Bone marrow (tissue), 2 donors: ENCODE measurements around the gene MRRF.
"Not testable (repeated sequence)": the region's sequence is repeated elsewhere in the genome, so short reads cannot be mapped to it uniquely, and the experiment has no call there.

Experiments
- DNase-seq, 2 donors: peaks; one replicate each; lab custom pipeline; 2025; lab: John Stamatoyannopoulos, UW

Gene MRRF

DNA sequence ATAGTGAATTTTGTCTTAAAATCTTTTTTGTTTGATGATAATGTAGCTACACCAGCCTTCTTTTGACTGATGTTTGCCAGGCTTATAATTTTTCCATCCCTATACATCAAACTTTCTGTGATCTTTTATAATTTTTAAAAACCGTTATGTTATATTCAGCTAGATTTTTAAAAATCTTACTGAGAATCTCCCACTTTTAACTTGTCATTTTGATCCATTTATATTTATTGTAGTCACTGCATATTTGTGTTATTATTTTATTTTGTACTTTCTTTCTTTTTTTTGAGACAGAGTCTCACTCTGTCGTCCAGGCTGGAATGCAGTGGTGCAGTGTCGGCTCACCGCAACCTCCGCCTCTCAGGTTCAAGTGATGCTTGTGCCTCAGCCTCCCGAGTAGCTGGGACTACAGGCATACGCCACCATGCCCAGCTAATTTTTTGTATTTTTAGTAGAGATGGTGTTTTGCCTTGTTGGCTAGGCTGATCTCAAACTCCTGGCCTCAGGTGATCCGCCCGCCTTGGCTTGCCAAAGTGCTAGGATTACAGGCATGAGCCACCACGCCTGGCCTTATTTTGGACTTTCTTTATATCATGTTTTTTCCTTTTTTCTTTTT, 12.7 kb downstream of the MRRF start:
- no peak for DNase-seq

DNA sequence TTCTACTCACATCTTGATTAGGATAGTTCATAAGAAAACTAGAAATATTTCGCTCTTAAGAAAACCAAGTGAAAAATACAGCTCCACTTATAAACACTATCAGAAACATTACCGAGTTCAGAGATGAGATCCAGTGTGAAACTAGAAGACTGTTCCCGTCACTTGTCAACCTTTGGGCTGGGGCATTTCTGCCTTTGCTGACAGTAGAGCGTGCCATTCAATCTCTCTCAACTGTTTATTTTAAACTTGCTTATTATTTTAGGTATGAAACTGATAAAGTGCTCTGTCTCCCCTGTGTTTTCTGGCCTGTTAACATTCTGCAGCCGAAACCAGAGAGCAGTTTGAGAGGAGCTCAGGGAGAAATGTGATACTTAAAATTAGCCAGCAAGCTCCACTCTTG, 16.7 kb downstream of the MRRF start:
- no peak for DNase-seq

DNA sequence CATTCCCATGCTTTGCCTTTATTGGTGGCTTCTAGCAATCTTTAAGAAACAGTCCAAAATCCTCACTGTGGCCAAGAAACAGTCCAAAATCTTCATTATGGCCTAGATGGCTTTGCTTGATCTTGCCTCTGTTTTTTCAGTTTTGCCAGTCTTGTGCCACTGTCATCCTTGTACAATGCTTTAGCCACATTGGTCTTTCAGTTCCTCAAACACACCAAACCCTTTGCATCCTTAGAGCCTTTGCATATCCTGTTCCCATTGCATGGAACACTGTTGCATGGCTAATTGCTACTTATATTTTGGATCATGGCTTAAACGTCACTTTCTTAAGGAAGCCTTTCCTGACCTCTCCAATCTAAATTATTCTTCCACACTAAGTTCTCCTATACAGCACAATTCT, 22.1 kb downstream of the MRRF start:
- no peak for DNase-seq

DNA sequence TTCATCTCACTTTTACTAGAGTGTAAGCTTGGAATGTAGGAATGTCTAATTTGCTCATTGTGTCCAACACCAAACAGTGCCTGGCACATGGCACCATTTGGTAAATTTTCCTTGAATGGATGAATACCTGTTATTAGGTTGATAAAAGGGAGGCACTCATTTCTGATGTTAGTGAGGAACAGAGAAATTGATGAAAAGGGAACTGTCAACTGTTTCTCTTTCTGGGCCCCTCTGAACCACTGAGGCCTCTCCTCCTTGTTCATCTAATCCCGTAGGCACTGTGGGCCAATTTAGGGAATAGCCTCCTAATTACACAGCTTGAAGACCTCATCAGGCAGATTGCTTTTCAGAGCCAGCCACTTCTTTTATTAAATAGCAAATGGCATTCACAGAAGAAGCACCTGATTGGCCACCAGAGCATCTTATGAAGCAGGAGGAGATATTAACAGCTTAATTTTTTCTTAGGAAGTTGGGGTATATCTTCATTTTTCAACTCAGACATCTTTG, 22.6 kb downstream of the MRRF start:
- no peak for DNase-seq

DNA sequence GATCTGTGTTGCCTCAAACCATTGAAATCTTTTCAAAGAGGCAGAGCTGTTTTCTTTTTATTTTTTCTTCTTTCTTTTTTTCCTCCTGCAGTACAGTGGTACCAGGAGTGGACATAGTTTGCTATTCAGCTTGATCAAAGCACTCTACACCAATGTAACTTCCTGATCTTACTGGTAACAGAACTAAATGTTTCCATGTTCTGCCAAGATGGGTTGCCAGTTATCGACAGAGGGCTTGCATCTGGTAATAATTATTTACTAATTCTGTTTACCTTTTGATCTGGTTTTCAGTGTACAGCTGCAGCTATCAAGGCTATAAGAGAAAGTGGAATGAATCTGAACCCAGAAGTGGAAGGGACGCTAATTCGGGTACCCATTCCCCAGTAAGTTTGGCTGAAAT, 26.8 kb downstream of the MRRF start:
- DNase-seq: no peak

DNA sequence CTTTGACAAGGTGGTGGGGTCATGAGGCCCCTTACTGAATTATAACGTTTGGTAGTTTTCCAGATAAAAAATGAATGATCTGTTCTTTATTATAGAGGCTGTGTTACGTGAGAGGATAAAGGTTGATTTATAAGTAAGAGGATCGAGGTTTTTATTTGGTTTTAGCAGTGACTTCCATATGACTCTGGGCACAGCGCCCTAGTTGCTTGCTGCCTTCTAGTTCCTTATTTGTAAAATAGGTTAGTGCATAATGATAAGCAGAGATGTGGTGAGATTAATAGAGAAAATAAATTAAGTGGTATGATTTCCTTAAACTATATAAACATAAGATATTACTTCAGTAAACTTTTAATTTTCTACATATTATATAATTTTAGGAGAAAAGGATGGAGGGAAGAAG, 29.8 kb downstream of the MRRF start:
- DNase-seq: no peak

DNA sequence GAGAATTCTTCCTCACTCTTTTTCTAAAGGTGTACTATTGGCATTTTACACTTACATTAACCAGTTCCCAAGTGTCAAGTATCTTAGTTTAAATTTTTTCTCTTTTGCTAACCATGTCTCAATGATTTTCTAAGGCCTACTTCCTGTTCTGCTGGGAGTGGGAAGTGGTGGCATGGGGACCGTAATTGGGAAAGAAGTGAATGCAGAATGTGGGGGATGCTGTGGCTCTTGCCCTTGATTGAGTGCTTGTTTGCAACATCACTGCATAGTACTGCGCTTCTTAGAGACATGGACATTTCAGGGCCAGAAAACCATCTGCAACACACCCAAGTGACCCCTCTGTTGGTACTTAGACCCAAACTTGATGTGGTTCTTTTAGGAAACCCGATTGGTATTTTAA, 32.8 kb downstream of the MRRF start:
- no peak for DNase-seq

DNA sequence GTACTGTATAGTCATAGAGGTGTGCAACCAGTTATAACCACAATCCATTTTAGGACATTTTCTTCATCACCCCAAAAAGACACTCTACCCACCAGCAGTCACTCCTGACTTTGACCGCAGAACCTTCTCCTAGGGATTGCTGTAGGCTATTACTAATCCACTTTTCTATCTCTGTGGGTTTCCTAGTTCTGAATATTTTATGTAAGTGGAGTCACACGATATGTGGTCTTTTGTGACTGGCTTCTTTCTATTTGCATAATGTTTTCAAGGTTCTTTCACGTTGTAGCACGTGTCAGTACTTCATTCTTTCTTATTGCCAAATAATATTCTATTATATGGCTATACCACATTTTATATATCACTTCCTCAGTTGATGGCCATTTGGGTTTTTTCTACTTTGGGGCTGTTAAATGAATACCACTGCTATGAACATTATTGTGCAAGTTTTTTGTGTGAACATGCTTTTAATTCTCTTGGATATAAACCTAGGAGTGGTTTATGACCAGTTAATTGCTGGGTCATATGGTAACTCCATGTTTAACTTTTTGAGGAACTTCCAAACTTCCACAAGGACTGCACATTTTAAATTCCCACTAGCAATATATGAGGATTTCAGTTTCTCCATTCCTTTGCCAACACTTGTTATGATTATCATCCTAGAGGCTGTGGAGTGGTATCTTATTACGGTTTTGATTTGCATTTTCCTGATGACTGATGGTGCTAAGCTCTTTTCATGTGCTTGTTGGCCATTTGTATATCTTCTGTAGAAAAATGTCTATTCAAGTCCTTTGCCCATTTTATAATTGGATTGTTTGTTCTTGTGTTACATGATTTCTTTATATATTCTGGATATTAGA, 37.8 kb downstream of the MRRF start:
- DNase-seq: no peak

DNA sequence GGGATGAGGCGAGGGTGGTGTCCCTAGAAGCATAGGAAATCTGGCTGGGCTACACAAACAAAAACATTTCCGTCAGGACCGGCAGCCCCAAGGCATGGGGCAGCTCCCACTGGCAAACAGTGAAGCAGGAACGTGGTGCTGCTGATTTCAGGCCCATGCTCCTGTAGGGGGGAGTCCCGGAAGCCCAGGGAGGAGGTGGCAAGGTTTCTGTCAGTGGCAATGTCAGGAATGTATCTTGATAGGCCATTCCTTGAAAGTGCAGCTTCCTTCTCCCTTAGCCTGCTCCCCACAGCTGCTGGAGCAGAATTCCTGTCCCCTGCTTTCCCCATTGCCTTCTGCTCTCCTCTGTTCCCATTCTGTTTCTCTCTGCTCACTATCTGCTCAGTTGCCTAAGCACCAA, 42.4 kb downstream of the MRRF start:
- no peak for DNase-seq

DNA sequence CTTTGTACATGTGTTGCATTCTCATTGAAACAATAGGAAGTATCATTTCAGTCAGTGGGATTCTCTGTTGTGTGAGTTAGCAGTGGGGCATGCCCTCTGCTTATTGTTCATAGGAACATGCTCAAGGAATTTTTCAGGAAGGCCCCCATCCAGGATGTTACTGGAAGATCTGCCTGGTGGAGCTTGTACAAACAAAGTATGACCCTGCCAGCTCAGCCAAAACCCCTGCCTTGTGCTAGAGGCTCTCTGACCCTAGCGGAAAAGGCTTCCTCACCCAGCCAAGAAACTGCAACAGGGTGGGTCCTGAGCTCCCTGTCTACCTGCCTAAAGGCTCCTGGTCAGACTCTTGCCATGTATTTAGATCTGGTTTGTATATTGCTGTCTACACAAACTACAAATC, 43.2 kb downstream of the MRRF start:
- DNase-seq: no peak

DNA sequence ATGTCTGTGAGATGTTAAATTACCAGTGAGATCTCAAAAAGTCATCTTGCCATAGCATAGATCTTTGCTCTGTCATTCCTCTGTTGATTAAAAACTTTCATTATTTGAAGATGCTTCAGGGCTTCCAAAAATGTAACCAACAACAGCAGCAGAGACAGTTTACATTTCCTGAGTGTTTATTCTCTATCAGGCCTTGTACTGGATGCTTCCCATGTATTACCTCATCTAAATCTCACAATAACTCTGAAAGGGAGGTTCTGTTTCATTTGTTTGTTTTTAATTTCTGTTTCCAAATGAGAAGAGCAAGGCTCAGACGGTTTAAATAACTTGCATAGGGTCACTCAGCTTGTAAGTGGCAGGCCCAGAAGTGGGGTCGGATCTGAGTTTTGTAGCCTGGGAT, 45.2 kb downstream of the MRRF start:
- no peak for DNase-seq

DNA sequence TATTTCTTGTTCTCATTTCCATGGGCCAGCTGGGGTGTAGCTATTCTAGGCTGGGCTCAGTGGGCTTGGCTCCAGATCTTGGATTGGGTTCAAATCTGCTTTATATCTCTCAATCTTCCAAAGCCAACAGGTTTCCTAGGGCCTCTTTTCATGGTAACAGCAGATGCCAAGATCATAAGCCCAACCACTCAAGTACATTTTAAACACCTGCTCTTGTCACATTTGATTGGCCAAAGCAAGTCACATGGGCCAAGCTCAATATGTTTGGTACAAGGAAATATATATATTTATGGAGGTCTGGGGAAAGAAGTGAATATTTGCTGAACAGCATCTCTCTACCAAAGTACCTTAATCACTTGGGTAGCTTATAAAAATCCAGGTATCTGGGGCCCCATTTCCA, 49.5 kb downstream of the MRRF start:
- no peak for DNase-seq

DNA sequence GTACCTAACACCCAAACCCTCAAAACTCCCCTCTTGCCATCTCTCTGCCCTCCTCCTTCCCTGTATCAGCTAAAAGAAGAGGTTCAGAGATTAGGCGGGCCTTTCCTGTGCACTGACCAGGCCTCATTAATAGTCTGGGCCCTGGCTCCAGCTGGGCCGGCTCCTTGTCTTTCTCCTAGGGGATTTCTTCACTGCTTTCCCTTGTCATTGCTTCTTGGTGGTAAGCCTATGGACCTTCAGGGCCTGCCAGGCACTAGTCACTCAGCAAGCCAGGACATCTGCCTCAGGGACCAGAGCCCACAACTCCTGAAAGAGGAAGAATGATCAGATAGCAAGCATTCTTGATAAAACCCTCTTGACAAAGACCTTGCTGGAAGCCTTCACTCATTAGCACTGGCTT, 50.9 kb downstream of the MRRF start:
- DNase-seq: no peak

DNA sequence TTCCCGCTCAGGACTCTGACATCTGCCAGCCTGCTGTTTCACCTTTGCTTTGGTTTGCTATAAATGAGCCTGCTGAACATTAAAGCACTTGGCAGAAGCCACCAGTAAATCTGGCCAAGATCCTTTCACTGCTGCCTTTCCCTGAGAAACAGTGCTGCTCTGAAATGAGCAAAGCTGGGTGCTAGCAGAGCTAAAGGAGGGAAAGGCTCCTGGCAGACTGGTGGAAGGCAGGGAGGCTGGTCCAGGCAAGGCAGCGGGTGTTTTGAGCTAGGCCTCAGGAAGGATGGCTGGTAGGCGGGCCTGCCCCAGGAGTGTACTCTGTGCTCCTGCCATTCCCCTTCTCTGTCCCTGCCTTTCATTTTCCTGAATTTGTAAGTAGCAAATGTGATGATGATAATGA, 53.6 kb downstream of the MRRF start:
- no peak for DNase-seq

DNA sequence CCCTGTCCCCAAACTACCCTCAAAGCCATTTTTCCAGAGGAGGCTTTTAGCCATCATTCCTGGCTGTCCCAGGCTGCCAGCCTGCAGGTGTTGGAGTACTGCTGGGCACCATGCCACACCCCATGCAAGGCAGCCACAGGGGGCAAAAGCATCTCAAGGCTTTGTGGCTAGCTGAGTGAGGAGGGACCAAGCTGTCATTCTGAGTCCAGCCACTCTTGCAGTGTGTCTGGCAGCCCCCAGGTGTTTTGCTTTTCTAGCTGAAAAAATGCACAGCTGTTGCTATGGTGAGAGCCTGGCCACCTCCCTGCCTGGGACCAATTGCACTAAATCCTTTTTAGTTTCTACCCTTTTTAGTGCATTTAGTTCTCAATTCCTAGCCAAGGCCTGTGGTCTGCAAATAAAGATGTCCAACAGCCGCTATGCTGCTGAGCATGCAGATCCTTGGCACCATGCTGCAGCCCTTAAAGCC, 55.8 kb downstream of the MRRF start:
- no peak for DNase-seq

DNA sequence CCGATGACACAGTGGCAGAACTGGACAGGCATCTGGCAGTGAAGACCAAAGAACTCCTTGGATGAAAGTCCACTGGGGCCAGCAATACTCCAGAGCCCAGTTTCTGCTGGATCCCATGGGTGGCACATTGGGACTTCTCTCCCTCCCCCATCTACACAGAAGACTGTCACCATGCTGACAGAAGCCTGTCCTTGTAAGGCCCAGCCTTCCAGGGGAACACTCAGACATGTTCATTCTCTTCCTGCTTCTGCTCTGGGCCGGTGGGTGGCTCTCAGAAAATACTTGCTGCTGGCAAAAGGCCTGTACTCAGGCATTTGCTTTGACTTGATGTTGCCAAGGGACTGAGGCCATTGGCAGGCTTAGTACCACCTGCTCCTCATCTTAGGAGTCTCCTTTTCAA, 57.9 kb downstream of the MRRF start:
- no peak for DNase-seq

DNA sequence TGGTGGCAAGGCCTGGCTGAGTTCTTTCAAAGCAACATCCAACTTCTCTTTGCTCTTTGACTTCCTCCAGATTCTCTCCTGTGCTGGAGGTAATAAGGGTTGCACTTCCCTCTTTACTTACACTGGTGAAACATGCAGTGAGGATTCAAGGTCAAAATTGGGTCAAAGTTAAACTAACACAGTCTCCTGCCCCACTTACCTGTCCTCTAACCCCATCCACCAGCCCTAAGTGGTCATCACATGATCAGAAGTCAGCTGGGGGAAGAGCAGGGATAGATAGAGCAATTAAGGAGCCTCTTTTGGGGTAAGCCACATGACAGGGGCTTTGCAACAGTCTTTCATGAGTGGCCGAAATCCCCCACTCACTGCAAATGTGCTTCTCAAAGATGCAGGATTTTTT, 60.0 kb downstream of the MRRF start:
- DNase-seq: not testable (repeated sequence)

DNA sequence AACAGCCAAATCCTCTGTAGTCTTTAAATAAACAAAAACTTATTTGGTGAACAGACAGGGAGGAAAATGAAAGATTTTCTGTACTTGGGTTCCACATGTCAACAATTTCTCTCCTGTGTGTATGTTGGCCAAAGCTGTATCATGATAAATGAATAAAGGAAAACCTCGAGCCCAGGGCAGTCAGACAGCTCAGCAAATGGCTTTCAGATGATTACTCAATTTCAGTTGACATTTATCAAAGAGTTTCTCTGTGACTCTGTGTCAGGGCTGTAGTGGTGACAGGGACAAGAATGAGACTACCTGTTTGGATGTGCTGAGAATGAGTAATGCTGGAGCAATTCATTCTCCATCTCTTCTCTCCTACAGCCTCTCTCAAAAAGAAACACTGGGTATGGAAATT, 60.4 kb downstream of the MRRF start:
- no peak for DNase-seq

DNA sequence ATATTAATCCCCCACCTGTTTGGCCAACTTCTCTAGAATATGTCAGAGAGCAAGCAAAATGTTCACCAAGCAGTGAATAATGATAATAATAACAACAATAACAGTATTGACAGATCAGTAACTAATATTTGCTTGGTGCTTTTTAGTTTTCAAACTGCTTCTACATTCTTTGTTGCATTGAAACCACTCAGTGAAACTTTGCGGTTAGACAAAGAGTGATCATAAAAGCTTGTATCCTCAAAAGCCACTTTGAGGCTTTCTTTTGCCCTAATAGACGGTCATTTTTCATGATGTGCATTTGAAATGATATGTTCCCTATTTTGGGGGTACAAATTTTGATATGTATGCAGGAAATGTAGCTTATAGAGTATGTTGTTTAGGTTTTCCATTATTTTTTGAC, 62.5 kb downstream of the MRRF start:
- DNase-seq: no peak

DNA sequence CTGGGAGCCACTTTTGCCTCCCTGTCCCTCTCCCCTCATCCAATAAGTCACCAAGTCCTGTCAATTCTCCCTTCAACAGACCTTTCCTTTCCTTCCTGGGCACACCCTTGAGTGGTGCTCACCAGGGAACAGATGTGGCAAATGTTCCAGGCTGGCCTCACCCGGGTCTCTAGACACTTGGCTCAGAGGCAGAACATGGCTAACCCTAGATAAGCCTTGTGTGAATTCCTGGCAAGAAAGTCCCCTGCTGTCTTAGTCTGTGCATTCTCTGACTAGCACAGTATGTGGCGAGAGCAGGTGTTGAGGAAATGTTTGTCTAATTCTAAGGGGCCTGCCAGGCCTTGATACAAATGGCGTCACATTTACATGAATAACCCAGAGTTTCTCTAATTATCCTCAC, 64.9 kb downstream of the MRRF start:
- no peak for DNase-seq

DNA sequence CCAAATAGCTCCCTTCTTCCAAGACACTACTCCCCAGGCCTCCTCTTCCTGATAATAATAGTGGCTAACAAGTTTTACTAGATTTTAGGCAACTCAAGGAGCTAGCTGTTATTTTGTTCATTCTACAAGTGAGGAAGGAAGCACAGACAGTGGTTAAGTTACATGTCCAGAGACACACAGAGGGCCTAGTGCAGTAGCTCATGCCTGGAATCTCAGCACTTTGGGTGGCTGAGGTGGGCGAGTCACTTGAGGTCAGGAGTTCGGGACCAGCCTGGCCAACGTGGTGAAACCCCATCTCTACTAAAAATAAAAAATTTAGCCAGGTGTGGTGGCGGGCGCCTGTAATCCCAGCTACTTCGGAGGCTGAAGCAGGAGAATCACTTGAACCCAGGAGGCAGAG, 65.8 kb downstream of the MRRF start:
- DNase-seq: not testable (repeated sequence)

DNA sequence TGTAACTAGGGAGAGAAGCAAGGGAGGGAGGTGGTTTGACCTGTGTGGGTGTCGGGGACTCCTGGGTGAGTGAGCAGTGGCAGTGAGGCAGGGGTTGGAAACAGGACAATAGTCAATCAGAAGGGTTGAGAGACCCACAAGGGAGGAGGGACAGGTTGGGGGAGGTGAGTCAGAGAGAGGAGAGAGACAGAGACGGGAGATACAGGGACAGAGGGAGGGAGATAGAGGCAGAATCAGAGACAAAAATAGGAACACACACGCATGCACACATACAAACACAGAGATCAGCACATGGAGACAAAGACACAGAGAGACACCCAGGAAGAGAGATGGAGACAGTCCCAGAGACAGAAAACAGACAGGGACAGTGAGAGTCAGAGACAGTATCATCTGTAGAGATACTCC, 66.8 kb downstream of the MRRF start:
- no peak for DNase-seq

DNA sequence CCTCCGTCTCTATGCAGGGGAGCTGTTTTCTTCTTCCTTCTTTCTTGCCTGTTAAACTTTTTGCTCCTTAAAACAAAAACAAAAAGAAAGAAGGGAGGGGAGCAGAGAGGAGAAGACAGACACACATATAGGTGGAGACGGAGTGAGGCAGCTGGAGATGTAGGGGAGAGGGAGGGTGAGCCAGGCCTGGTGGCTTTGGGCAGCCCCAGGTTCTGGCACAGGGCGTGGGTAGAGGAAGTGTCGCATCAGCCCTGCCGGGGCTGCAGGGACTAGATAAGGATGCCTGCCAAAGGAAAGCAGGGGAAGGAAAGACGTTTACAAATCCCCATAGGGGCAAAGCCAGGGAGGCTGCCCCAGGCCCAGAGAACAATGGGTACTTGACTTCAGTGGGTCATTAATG, 67.4 kb downstream of the MRRF start:
- peak in 1 of 2 donors; percentile 89 for DNase-seq

DNA sequence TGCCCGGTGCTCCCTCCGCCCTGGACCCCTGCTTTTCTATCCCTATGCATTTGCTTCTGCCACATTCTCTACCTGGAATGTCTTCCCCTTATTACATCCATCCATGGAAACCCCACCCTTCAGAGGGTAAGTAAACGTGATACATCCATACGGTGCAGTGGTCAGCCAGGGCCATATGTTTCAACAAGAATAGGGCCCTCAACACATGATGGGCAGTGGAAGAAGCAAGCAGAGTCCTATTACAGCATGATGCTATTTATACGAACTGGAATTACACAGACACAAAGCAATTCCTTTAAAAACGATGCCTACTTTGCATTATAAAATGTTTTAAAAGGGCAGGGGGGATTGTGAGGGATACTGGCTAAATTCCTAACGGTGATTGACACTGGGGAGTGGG, 68.0 kb downstream of the MRRF start:
- no peak for DNase-seq
